Transverse colon (tissue), 4 donors: ENCODE results near the gene GRIK4.

Experiments used
- EP300 ChIP-seq: sonication (generic); formaldehyde crosslinking; IDR thresholded peaks from one replicate; pipeline ENCODE4 v1.6.1; 2017; ENCODE audit warnings: antibody characterized with exemption, low read depth
- POLR2A ChIP-seq: fragments of 450-650 bp; IDR thresholded peaks from one replicate; pipeline ENCODE4 v1.6.1; 2016; ENCODE audit warnings: antibody characterized with exemption, mild to moderate bottlenecking, moderate library complexity
- POLR2AphosphoS5 ChIP-seq, 3 donors: sonication (generic); formaldehyde crosslinking; IDR thresholded peaks; one replicate each; pipeline ENCODE4 v1.6.1; 2016; ENCODE audit warnings: antibody characterized with exemption in 3 of 3
- TF ChIP-seq, protein P1 (sequence below), 5 experiments: fragments of 200-600 bp in 3 of 5; fragments of 450-650 bp in 2 of 5; sonication (generic) in 3 of 5; IDR thresholded peaks; 1 replicate in 2 of 5; 2 replicates in 3 of 5; pipeline ENCODE4 v1.5.1; 2016 to 2017; ENCODE audit warnings: antibody characterized with exemption in 5 of 5, inconsistent platforms in 3 of 5, mild to moderate bottlenecking in 2 of 5, moderate library complexity in 1 of 5

DNA sequence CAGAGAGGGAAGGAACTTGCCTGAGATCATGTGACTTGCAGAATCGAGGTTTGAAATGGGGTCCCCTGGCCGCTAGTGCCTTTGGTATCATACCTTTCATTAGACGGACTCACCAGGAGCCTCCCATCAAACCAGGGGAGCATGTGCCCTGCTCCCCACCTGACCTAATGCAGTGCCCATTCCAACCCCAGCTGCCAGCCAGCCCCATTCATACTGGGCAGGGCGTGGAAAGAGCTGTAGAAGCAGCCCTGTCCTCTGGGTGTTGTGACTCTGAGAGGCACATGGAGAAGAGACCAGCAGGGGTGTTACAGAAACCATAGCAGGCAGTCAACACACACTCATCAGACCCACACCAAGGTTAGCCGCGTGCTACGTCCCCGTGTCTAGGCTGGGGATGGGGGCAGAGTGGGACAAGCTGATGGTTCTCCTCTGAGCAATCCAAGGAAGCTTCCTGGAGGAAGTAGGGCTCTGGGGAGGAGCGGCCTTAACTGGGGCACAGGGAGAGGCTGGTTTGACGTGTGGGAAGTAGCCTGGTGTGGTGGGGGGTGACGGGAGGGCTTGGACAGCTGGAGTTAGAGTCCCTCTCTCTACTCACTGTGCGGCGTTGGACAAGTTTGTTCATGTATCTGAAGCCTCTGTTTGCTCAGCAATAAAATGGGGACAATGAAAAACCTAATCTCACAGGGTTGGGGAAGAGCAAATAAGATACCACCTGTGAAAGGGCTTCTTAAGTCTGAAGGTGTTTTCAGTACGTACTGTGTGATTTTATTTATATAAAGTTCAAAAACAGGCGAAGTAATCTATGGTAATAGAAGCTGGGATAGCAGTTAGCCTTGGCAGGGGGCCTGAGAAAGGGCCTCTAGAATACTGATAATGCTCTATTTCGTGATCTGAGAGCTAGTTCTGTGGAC is 14.0 kb downstream of the GRIK4 start:
- TF ChIP-seq, protein P1, sequence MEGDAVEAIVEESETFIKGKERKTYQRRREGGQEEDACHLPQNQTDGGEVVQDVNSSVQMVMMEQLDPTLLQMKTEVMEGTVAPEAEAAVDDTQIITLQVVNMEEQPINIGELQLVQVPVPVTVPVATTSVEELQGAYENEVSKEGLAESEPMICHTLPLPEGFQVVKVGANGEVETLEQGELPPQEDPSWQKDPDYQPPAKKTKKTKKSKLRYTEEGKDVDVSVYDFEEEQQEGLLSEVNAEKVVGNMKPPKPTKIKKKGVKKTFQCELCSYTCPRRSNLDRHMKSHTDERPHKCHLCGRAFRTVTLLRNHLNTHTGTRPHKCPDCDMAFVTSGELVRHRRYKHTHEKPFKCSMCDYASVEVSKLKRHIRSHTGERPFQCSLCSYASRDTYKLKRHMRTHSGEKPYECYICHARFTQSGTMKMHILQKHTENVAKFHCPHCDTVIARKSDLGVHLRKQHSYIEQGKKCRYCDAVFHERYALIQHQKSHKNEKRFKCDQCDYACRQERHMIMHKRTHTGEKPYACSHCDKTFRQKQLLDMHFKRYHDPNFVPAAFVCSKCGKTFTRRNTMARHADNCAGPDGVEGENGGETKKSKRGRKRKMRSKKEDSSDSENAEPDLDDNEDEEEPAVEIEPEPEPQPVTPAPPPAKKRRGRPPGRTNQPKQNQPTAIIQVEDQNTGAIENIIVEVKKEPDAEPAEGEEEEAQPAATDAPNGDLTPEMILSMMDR (IDR thresholded peaks at IDR 0.05) = no peak
- TF ChIP-seq POLR2A = no peak
- TF ChIP-seq EP300 = no peak
- TF ChIP-seq POLR2AphosphoS5 (IDR thresholded peaks at IDR 0.05) = no peak
